Kidney (tissue), 14 donors: ENCODE results near the gene COPZ1. TPM values are rescaled to one million over a fixed set of nuclear protein-coding genes. Genes with fewer than 3 reads are reported as not detected.

ENCODE experiments used
- DNase-seq, 5 donors: peaks; one replicate each; pipeline ENCODE4 v3.0.0-alpha.2; 2013 to 2020
- FAIRE-seq: peaks from 2 replicates; lab custom pipeline; 2012; peaks lifted over from hg19 to GRCh38; lab: Jason Lieb, UNC
- H3K27ac ChIP-seq, 2 donors: one replicate each; pipeline ENCODE4 v1.7.0; 2013; ENCODE audit warnings: low read depth in 2 of 2, low read length in 2 of 2, inconsistent platforms in 1 of 2
- H3K27me3 ChIP-seq: one replicate; pipeline ENCODE4 v1.7.1; 2013; ENCODE audit warnings: low read length, inconsistent platforms; ENCODE audit not compliant: control insufficient read depth, insufficient read depth
- H3K36me3 ChIP-seq, 3 donors: one replicate each; pipeline versions ENCODE4 v1.7.0 to v1.7.1; 2013; ENCODE audit warnings: low read length in 3 of 3, control low read depth in 1 of 3, inconsistent platforms in 1 of 3; ENCODE audit not compliant: insufficient read depth in 3 of 3, control insufficient read depth in 2 of 3
- H3K4me1 ChIP-seq, 3 donors: one replicate each; pipeline versions ENCODE4 v1.7.0 to v1.7.1; 2013; ENCODE audit warnings: low read length in 3 of 3, inconsistent platforms in 1 of 3, low read depth in 1 of 3; ENCODE audit not compliant: control insufficient read depth in 2 of 3, insufficient read depth in 2 of 3
- H3K4me3 ChIP-seq, 3 donors: one replicate each; pipeline versions ENCODE4 v1.7.0 to v1.8.1; 2013; ENCODE audit warnings: low read length in 3 of 3, control low read depth in 1 of 3, inconsistent platforms in 1 of 3
- H3K9ac ChIP-seq, 3 donors: one replicate each; pipeline versions ENCODE4 v1.7.0 to v1.7.1; 2013; ENCODE audit warnings: low read length in 3 of 3, control low read depth in 1 of 3, inconsistent platforms in 1 of 3
- H3K9me3 ChIP-seq, 3 donors: one replicate each; pipeline versions ENCODE4 v1.7.0 to v1.7.1; 2013; ENCODE audit warnings: low read length in 3 of 3, control low read depth in 1 of 3, inconsistent platforms in 1 of 3; ENCODE audit not compliant: control insufficient read depth in 2 of 3, insufficient read depth in 1 of 3
- CTCF ChIP-seq: IDR thresholded peaks from 3 replicates; pipeline ENCODE4 v1.5.1; 2012; ENCODE audit warnings: mild to moderate bottlenecking, moderate library complexity, borderline replicate concordance; ENCODE audit not compliant: insufficient read depth; ENCODE audit errors: extremely low read depth
- intact Hi-C: fragments of 100-400 bp; cut with DNase I; formaldehyde crosslinking; loops from one replicate; pipeline ENCODE4 v1.11.1; 2022
- polyA plus RNA-seq: library from polyadenylated mRNA; stranded (reverse); fragments of 350-450 nt; fragmentation: Illumina TruSeq; extraction: RNeasy Lipid Tissue Mini Kit (QIAGEN cat#74804); gene quantifications from one replicate; pipeline ENCODE4 v1.2.3, GENCODE V29; 2014; ENCODE audit warnings: low read depth, low replicate concordance; ENCODE audit not compliant: insufficient read depth
- total RNA-seq: library from RNA; stranded (reverse); fragmentation: NEBNext Ultra II Directional; extraction: Animal tissue kit (Norgen Biotek cat#: 25700); gene quantifications from one replicate; pipeline ENCODE4 v1.2.1, GENCODE V29; 2021
- donor health status: control.
- donor health status: control.
- donor health status: control.
- donor health status: control.
- donor health status: control.
- donor health status: DM: yes; HTN: yes; CAD: no.
- donor health status: Normal renal cell carcinoma (clear cell type).

The COPZ1 gene
- total and polyA plus RNA-seq, 2 donors from 2014 or later, result 141 to 181 TPM

GRCh38 chr12:54368025-54368708 is 43.2 kb downstream of the COPZ1 start:
- H3K27ac ChIP-seq, result no peak overlapping the region
- intact Hi-C loops, result no loop called here
- no peak for DNase-seq
- peaks cover 0 to 15% (median 6%) of the 10 kb centered on the region in 3 donors for H3K4me1 ChIP-seq
- peak overlapping the region in 1 of 3 donors; percentile 45 for H3K4me3 ChIP-seq
- peak overlapping the region in 1 of 3 donors; percentile 51 for H3K9ac ChIP-seq
- no peak for TF ChIP-seq CTCF
- no peaks in the 10 kb centered on the region for H3K27me3 ChIP-seq
- H3K9me3 ChIP-seq, result no peaks in the 10 kb centered on the region
- FAIRE-seq, result no peak
- no peaks in the 10 kb centered on the region for H3K36me3 ChIP-seq

- H3K9ac ChIP-seq, result peak overlapping the region in 1 of 3 donors; percentile 51
- FAIRE-seq, result no peak
Measured at GRCh38 chr12:54368709-54369596, 44.0 kb downstream of the COPZ1 start.

DNA sequence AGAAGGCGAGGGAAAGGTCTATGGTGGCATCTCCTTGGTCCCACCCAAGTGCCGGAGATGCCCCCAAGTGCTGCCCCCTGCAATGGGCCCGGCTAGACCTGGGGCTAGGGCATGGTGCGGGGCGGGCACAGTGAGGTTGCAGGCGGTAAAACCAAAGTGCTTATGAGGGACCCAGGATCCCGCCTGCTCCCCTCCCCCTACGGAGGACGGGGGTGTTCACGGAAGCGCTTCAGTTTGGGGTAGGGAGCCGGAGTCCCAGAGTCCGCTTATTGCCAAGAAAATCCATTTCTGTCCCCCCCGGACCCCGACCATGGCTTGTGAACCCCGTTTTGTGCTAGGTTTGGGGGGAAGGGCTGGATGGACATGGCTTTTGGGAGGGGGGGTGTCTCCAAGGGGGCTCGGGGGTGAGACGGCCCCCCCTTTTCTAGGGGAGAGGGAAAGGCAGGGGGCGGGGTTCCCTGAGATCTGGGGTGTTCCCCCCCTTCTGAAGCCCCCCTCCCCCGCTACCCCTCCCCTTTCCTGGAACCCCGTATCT is 44.7 kb downstream of the COPZ1 start:
- DNase-seq, result no peak
- no peaks in the 10 kb centered on the region for H3K9me3 ChIP-seq
- no peak overlapping the region for H3K9ac ChIP-seq
- H3K27me3 ChIP-seq, result no peaks in the 10 kb centered on the region
- peak overlapping the region in 1 of 3 donors; percentile 45 for H3K4me3 ChIP-seq
- no peak overlapping the region for H3K27ac ChIP-seq
- TF ChIP-seq CTCF, result no peak
- no peaks in the 10 kb centered on the region for H3K36me3 ChIP-seq
- intact Hi-C loops, result loop anchor here (10.0 kb wide), 1 partner anchor 145 kb away; no protein-coding TSS in a partner anchor
- FAIRE-seq, result no peak
- H3K4me1 ChIP-seq, result peaks cover 0 to 15% (median 6%) of the 10 kb centered on the region in 3 donors

More at GRCh38 chr12:54368709-54369596, 44.0 kb downstream of the COPZ1 start:
- Histone ChIP-seq H3K4me1 (peaks cover 0 to 15% (median 6%) of the 10 kb centered on the region in 3 donors), H3K27ac (no peak overlapping the region), H3K27me3 (no peaks in the 10 kb centered on the region), H3K4me3 (peak overlapping the region in 2 of 3 donors; percentile 20 to 45), H3K9me3 (no peaks in the 10 kb centered on the region), H3K36me3 (no peaks in the 10 kb centered on the region)
- peak; percentile 93 to 98 (median 95) for DNase-seq
- intact Hi-C loops, result no loop called here
- peak; percentile 94 for TF ChIP-seq CTCF
